T47D (cell line): ENCODE data around the gene RLBP1.

Experiments used
- DNase-seq, 2 experiments: peaks; one replicate each; pipeline versions ENCODE4 v3.0.0 to v3.0.0-alpha.2; 2011 to 2012; ENCODE audit warnings: low read depth in 1 of 2, low spot score in 1 of 2
- JUND ChIP-seq: IDR thresholded peaks from 2 replicates; pipeline ENCODE4 v1.6.1; 2012; ENCODE audit warnings: low read depth
- in situ Hi-C: cut with HindIII; loops from 2 replicates; pipeline ENCODE4 v1.10.0; 2016; ENCODE audit warnings: low sequenced_read_pairs, low pct_unique_long_range_greater_than_20kb

The RLBP1 gene

GRCh38 chr15:89184886-89185526 lies 36.4 kb downstream of the RLBP1 start:
- DNase-seq = no peak
- no peak for TF ChIP-seq JUND
- in situ Hi-C loops = no loop called here

GRCh38 chr15:89184357-89184756 lies 37.0 kb downstream of the RLBP1 start:
- in situ Hi-C loops = no loop called here
- TF ChIP-seq JUND = no peak
- no peak for DNase-seq

- in situ Hi-C loops = no loop called here
- no peak for TF ChIP-seq JUND
- DNase-seq = no peak
Measured at GRCh38 chr15:89179966-89180875, 41.2 kb downstream of the RLBP1 start.

- in situ Hi-C loops = no loop called here
- no peak for TF ChIP-seq JUND
Measured at GRCh38 chr15:89178307-89178977, 42.9 kb downstream of the RLBP1 start.

GRCh38 chr15:89177633-89178306 lies 43.6 kb downstream of the RLBP1 start:
- peak; percentile 28 to 83 for DNase-seq
- no peak for TF ChIP-seq JUND
- in situ Hi-C loops = no loop called here

More at GRCh38 chr15:89178307-89178977, 42.9 kb downstream of the RLBP1 start:
- no peak for DNase-seq

GRCh38 chr15:89177116-89177515 lies 44.3 kb downstream of the RLBP1 start:
- no peak for DNase-seq
- TF ChIP-seq JUND = no peak
- in situ Hi-C loops = no loop called here

- in situ Hi-C loops = no loop called here
- TF ChIP-seq JUND = no peak
- no peak for DNase-seq
Measured at GRCh38 chr15:89175617-89176191, 45.7 kb downstream of the RLBP1 start.

GRCh38 chr15:89174476-89174875 lies 46.9 kb downstream of the RLBP1 start:
- DNase-seq = no peak

GRCh38 chr15:89172921-89173320 lies 48.5 kb downstream of the RLBP1 start:
- TF ChIP-seq JUND = no peak
- no peak for DNase-seq
- in situ Hi-C loops = no loop called here

More at GRCh38 chr15:89174476-89174875, 46.9 kb downstream of the RLBP1 start:
- in situ Hi-C loops = no loop called here
- TF ChIP-seq JUND = no peak

- in situ Hi-C loops = no loop called here
- peak; percentile 24 to 76 for DNase-seq
- TF ChIP-seq JUND = no peak
Measured at GRCh38 chr15:89171136-89172072, 50.0 kb downstream of the RLBP1 start.

GRCh38 chr15:89170364-89170763 lies 51.0 kb downstream of the RLBP1 start:
- in situ Hi-C loops = no loop called here
- TF ChIP-seq JUND = no peak
- no peak for DNase-seq
